ENCODE results near the gene FCMR.

The FCMR gene

DNA sequence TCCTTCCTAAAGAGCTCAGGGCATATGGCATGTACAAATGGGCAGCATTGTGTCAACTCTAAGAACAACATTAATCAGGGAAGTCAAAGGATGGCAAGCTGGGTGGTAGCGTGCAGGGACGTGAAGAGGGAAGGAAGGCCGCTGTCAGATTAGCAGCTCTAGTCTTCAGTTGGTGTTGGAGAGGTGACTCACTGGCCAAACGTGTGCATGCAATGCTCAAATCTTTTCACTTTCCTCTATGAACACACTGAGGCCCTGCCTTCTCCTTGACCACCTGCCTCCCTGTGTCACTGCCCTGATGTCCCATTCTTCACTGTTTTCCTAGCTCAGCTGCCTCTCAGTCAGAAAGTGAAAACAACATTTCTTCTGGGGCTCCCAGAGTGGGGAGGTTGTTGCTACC is 30.4 kb upstream of the FCMR start:
- FAIRE-seq (no peak), DNase-seq (ENCODE audit: insufficient read length, low spot score) (no peak)

DNA sequence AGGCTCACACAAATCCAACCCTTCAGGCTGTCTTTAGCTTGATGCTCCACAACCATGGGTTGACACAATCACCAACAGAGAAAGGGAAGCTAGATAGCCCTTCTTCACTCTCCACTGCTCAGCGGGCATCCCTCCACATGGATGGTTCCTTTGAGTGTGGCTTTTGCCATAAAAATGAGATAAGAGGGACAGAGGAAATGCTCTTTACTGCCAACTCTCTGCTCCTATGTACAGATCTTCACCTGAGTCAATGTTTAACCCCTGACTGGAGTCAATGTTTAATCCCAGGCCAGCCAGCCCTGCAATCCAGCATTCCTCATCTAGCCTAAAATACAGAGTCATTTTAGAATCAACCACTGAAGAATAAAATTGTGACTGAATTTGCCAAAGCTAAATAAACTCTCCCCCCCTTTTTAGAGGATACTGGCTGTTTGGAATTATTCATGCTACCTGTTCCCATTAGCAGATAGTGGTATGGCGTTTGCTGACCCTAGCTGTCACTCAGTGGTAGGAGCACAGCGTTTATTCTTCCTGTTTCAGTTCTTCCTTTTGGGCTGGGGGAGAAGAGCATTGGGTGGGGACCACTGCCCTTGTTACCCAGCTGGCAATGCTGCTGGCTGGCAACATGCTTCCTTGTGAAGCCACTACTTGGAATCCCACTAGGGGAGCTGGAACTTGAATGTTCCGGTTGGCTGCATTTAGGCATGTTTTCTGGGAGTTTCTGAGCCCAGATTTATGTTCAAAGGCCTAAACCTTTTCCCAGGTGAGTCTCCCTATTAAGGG is 29.8 kb upstream of the FCMR start:
- TF ChIP-seq SPI1 (IDR thresholded peaks at IDR 0.05; ENCODE audit: low read depth, low read length), result peak; percentile 69
- TF ChIP-seq POU2F2 (IDR thresholded peaks at IDR 0.05; ENCODE audit: low read depth, low read length), result no peak
- TF ChIP-seq PAX5 (IDR thresholded peaks at IDR 0.05; ENCODE audit: insufficient read depth, low read length, severe bottlenecking), result peak; percentile 92
- no peak for FAIRE-seq
- DNase-seq (ENCODE audit: insufficient read length, low spot score), result no peak

More for the DNA sequence above, 30.4 kb upstream of the FCMR start:
- TF ChIP-seq POLR2AphosphoS5 (IDR thresholded peaks at IDR 0.05; ENCODE audit: low read depth, low read length) (no peak), PAX5 (IDR thresholded peaks at IDR 0.05; ENCODE audit: insufficient read depth, low read length, severe bottlenecking) (no peak), POLR2A (IDR thresholded peaks at IDR 0.05; ENCODE audit: low read depth, low read length) (no peak), SPI1 (IDR thresholded peaks at IDR 0.05; ENCODE audit: low read depth, low read length) (no peak), POU2F2 (IDR thresholded peaks at IDR 0.05; ENCODE audit: low read depth, low read length) (no peak), TAF1 (IDR thresholded peaks at IDR 0.05; ENCODE audit: low read depth, low read length) (no peak)

GRCh38 chr1:206949641-206950040 is 27.9 kb upstream of the FCMR start:
- TF ChIP-seq SPI1 (IDR thresholded peaks at IDR 0.05; ENCODE audit: low read depth, low read length) (no peak), POLR2A (IDR thresholded peaks at IDR 0.05; ENCODE audit: low read depth, low read length) (no peak), TAF1 (IDR thresholded peaks at IDR 0.05; ENCODE audit: low read depth, low read length) (no peak), POU2F2 (IDR thresholded peaks at IDR 0.05; ENCODE audit: low read depth, low read length) (no peak), POLR2AphosphoS5 (IDR thresholded peaks at IDR 0.05; ENCODE audit: low read depth, low read length) (no peak)
- DNase-seq (ENCODE audit: insufficient read length, low spot score) (no peak), FAIRE-seq (no peak)

- FAIRE-seq, result no peak
- TF ChIP-seq TAF1 (IDR thresholded peaks at IDR 0.05; ENCODE audit: low read depth, low read length) (no peak), SPI1 (IDR thresholded peaks at IDR 0.05; ENCODE audit: low read depth, low read length) (no peak), POLR2A (IDR thresholded peaks at IDR 0.05; ENCODE audit: low read depth, low read length) (no peak), POLR2AphosphoS5 (IDR thresholded peaks at IDR 0.05; ENCODE audit: low read depth, low read length) (no peak), PAX5 (IDR thresholded peaks at IDR 0.05; ENCODE audit: insufficient read depth, low read length, severe bottlenecking) (no peak), POU2F2 (IDR thresholded peaks at IDR 0.05; ENCODE audit: low read depth, low read length) (no peak)
- DNase-seq (ENCODE audit: insufficient read length, low spot score), result no peak
These were observed 27.5 kb upstream of the FCMR start for GRCh38 chr1:206949208-206949607.

- no peak for FAIRE-seq
- no peak for DNase-seq (ENCODE audit: insufficient read length, low spot score)
- no peak for TF ChIP-seq POU2F2 (IDR thresholded peaks at IDR 0.05; ENCODE audit: low read depth, low read length)
- TF ChIP-seq POLR2AphosphoS5 (IDR thresholded peaks at IDR 0.05; ENCODE audit: low read depth, low read length), result no peak
- no peak for TF ChIP-seq TAF1 (IDR thresholded peaks at IDR 0.05; ENCODE audit: low read depth, low read length)
- TF ChIP-seq POLR2A (IDR thresholded peaks at IDR 0.05; ENCODE audit: low read depth, low read length), result no peak
- no peak for TF ChIP-seq SPI1 (IDR thresholded peaks at IDR 0.05; ENCODE audit: low read depth, low read length)
- TF ChIP-seq PAX5 (IDR thresholded peaks at IDR 0.05; ENCODE audit: insufficient read depth, low read length, severe bottlenecking), result no peak
These were observed 25.5 kb upstream of the FCMR start for GRCh38 chr1:206947255-206947654.

GRCh38 chr1:206946261-206946660 is 24.5 kb upstream of the FCMR start, which contains the start of gene PIGR:
Gene PIGR, minus strand, starts transcription at chr1:206946466. Its CDS starts 5,935 bp downstream, at chr1:206940531.
- no peak for FAIRE-seq
- TF ChIP-seq TAF1 (IDR thresholded peaks at IDR 0.05; ENCODE audit: low read depth, low read length) (no peak), SPI1 (IDR thresholded peaks at IDR 0.05; ENCODE audit: low read depth, low read length) (no peak), POU2F2 (IDR thresholded peaks at IDR 0.05; ENCODE audit: low read depth, low read length) (no peak), PAX5 (IDR thresholded peaks at IDR 0.05; ENCODE audit: insufficient read depth, low read length, severe bottlenecking) (no peak), POLR2AphosphoS5 (IDR thresholded peaks at IDR 0.05; ENCODE audit: low read depth, low read length) (no peak), POLR2A (IDR thresholded peaks at IDR 0.05; ENCODE audit: low read depth, low read length) (no peak)
- no peak for DNase-seq (ENCODE audit: insufficient read length, low spot score)

- DNase-seq (ENCODE audit: insufficient read length, low spot score), result no peak
- no peak for FAIRE-seq
- no peak for TF ChIP-seq PAX5 (IDR thresholded peaks at IDR 0.05; ENCODE audit: insufficient read depth, low read length, severe bottlenecking)
- no peak for TF ChIP-seq TAF1 (IDR thresholded peaks at IDR 0.05; ENCODE audit: low read depth, low read length)
- no peak for TF ChIP-seq SPI1 (IDR thresholded peaks at IDR 0.05; ENCODE audit: low read depth, low read length)
- TF ChIP-seq POLR2AphosphoS5 (IDR thresholded peaks at IDR 0.05; ENCODE audit: low read depth, low read length), result no peak
- TF ChIP-seq POLR2A (IDR thresholded peaks at IDR 0.05; ENCODE audit: low read depth, low read length), result no peak
- no peak for TF ChIP-seq POU2F2 (IDR thresholded peaks at IDR 0.05; ENCODE audit: low read depth, low read length)
These were observed 24.0 kb upstream of the FCMR start for GRCh38 chr1:206945779-206946178.

DNA sequence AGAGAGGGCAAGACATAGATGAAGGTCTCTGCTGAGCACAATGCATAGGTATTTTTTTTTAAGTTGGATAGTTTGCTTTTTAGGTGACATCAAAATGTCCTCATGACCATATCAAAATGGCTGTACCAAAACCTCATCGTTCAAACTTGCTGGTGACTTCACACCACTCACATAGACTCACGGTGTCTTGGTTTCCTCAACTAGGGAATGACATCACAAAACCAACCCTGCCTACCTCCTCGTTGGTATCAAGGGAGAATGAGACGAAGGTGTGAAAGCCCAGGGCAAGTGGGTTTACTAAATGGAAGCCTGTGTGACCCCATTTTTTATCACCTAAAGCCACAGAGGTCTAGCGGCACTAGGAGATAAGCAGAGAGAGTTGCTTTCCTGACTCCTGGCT is 23.0 kb upstream of the FCMR start:
- no peak for TF ChIP-seq TAF1 (IDR thresholded peaks at IDR 0.05; ENCODE audit: low read depth, low read length)
- no peak for TF ChIP-seq SPI1 (IDR thresholded peaks at IDR 0.05; ENCODE audit: low read depth, low read length)
- TF ChIP-seq POU2F2 (IDR thresholded peaks at IDR 0.05; ENCODE audit: low read depth, low read length), result no peak
- no peak for TF ChIP-seq POLR2A (IDR thresholded peaks at IDR 0.05; ENCODE audit: low read depth, low read length)
- TF ChIP-seq POLR2AphosphoS5 (IDR thresholded peaks at IDR 0.05; ENCODE audit: low read depth, low read length), result no peak
- no peak for TF ChIP-seq PAX5 (IDR thresholded peaks at IDR 0.05; ENCODE audit: insufficient read depth, low read length, severe bottlenecking)
- no peak for FAIRE-seq
- no peak for DNase-seq (ENCODE audit: insufficient read length, low spot score)

DNA sequence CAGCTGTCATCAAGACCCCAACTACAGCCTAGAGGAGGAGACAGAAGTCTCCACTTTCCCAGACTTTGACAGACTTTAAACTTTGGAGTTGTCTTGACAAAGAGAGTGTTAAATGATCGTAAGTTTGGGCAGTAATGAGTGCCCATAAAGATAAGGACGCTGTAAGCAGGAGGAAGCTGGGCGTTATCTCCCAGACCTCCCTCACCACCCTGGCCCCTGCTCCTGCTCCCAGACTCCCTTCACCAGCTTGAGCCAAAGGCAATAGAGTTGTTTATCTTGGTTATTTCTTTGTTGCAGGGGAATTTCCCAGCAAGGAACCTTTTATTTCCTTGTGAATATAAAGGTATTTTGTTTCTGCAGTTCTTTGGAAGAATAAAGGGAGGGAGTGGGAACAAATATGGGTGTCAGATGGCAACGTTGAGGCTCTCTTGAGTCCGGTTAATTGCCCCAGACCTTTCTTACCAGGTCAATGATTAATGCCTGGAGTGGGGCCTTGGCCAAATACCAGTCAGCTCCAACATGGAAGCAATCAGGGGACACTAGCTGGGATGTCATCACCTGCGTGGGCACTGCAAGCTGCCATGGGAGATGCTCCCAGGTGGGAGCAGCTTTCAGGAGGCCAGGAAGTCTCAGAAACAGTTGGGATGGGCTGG is 20.2 kb upstream of the FCMR start:
- TF ChIP-seq TAF1 (IDR thresholded peaks at IDR 0.05; ENCODE audit: low read depth, low read length), result no peak
- TF ChIP-seq PAX5 (IDR thresholded peaks at IDR 0.05; ENCODE audit: insufficient read depth, low read length, severe bottlenecking), result no peak
- TF ChIP-seq POLR2A (IDR thresholded peaks at IDR 0.05; ENCODE audit: low read depth, low read length), result no peak
- TF ChIP-seq POU2F2 (IDR thresholded peaks at IDR 0.05; ENCODE audit: low read depth, low read length), result no peak
- no peak for TF ChIP-seq POLR2AphosphoS5 (IDR thresholded peaks at IDR 0.05; ENCODE audit: low read depth, low read length)
- no peak for TF ChIP-seq SPI1 (IDR thresholded peaks at IDR 0.05; ENCODE audit: low read depth, low read length)
- FAIRE-seq (no peak), DNase-seq (ENCODE audit: insufficient read length, low spot score) (no peak)

Measured in GM12891 (cell line).